Kidney (tissue), 14 donors: Measurements from ENCODE around the gene TGFBR3. TPM values are rescaled to one million over a fixed set of nuclear protein-coding genes. Genes with fewer than 3 reads are reported as not detected.

Experiments
- DNase-seq, 5 donors: peaks; one replicate each; pipeline ENCODE4 v3.0.0-alpha.2; 2013 to 2020
- FAIRE-seq: peaks from 2 replicates; lab custom pipeline; 2012; peaks lifted over from hg19 to GRCh38; lab: Jason Lieb, UNC
- H3K27ac ChIP-seq, 2 donors: one replicate each; pipeline ENCODE4 v1.7.0; 2013; ENCODE audit warnings: low read depth in 2 of 2, low read length in 2 of 2, inconsistent platforms in 1 of 2
- H3K27me3 ChIP-seq: one replicate; pipeline ENCODE4 v1.7.1; 2013; ENCODE audit warnings: low read length, inconsistent platforms; ENCODE audit not compliant: control insufficient read depth, insufficient read depth
- H3K36me3 ChIP-seq, 3 donors: one replicate each; pipeline versions ENCODE4 v1.7.0 to v1.7.1; 2013; ENCODE audit warnings: low read length in 3 of 3, control low read depth in 1 of 3, inconsistent platforms in 1 of 3; ENCODE audit not compliant: insufficient read depth in 3 of 3, control insufficient read depth in 2 of 3
- H3K4me1 ChIP-seq, 3 donors: one replicate each; pipeline versions ENCODE4 v1.7.0 to v1.7.1; 2013; ENCODE audit warnings: low read length in 3 of 3, inconsistent platforms in 1 of 3, low read depth in 1 of 3; ENCODE audit not compliant: control insufficient read depth in 2 of 3, insufficient read depth in 2 of 3
- H3K4me3 ChIP-seq, 3 donors: one replicate each; pipeline versions ENCODE4 v1.7.0 to v1.8.1; 2013; ENCODE audit warnings: low read length in 3 of 3, control low read depth in 1 of 3, inconsistent platforms in 1 of 3
- H3K9ac ChIP-seq, 3 donors: one replicate each; pipeline versions ENCODE4 v1.7.0 to v1.7.1; 2013; ENCODE audit warnings: low read length in 3 of 3, control low read depth in 1 of 3, inconsistent platforms in 1 of 3
- H3K9me3 ChIP-seq, 3 donors: one replicate each; pipeline versions ENCODE4 v1.7.0 to v1.7.1; 2013; ENCODE audit warnings: low read length in 3 of 3, control low read depth in 1 of 3, inconsistent platforms in 1 of 3; ENCODE audit not compliant: control insufficient read depth in 2 of 3, insufficient read depth in 1 of 3
- CTCF ChIP-seq: IDR thresholded peaks from 3 replicates; pipeline ENCODE4 v1.5.1; 2012; ENCODE audit warnings: mild to moderate bottlenecking, moderate library complexity, borderline replicate concordance; ENCODE audit not compliant: insufficient read depth; ENCODE audit errors: extremely low read depth
- intact Hi-C: fragments of 100-400 bp; cut with DNase I; formaldehyde crosslinking; loops from one replicate; pipeline ENCODE4 v1.11.1; 2022
- polyA plus RNA-seq: library from polyadenylated mRNA; stranded (reverse); fragments of 350-450 nt; fragmentation: Illumina TruSeq; extraction: RNeasy Lipid Tissue Mini Kit (QIAGEN cat#74804); gene quantifications from one replicate; pipeline ENCODE4 v1.2.3, GENCODE V29; 2014; ENCODE audit warnings: low read depth, low replicate concordance; ENCODE audit not compliant: insufficient read depth
- total RNA-seq: library from RNA; stranded (reverse); fragmentation: NEBNext Ultra II Directional; extraction: Animal tissue kit (Norgen Biotek cat#: 25700); gene quantifications from one replicate; pipeline ENCODE4 v1.2.1, GENCODE V29; 2021
- donor health status: control.
- donor health status: control.
- donor health status: control.
- donor health status: control.
- donor health status: control.
- donor health status: DM: yes; HTN: yes; CAD: no.
- donor health status: Normal renal cell carcinoma (clear cell type).

Gene TGFBR3
- total and polyA plus RNA-seq, 2 donors from 2014 or later = 15.8 to 57.9 TPM

GRCh38 chr1:91761295-91761721, 124.6 kb downstream of the TGFBR3 start:
- H3K27ac ChIP-seq = no peak overlapping the region
- FAIRE-seq = no peak
- intact Hi-C loops = no loop called here

GRCh38 chr1:91760512-91760911, 125.4 kb downstream of the TGFBR3 start:
- intact Hi-C loops = no loop called here
- DNase-seq (no peak), FAIRE-seq (no peak)
- Histone ChIP-seq H3K27me3 (no peaks in the 10 kb centered on the region), H3K4me1 (no peaks in the 10 kb centered on the region), H3K9ac (no peak overlapping the region), H3K36me3 (peaks cover 0 to 7% (median 3%) of the 10 kb centered on the region in 3 donors), H3K27ac (no peak overlapping the region), H3K9me3 (no peaks in the 10 kb centered on the region), H3K4me3 (no peak overlapping the region)
- TF ChIP-seq CTCF = no peak

More at GRCh38 chr1:91761295-91761721, 124.6 kb downstream of the TGFBR3 start:
- Histone ChIP-seq H3K9me3 (no peaks in the 10 kb centered on the region), H3K27me3 (no peaks in the 10 kb centered on the region), H3K9ac (no peak overlapping the region), H3K36me3 (peaks cover 0 to 7% (median 0%) of the 10 kb centered on the region in 3 donors), H3K4me3 (no peak overlapping the region), H3K4me1 (no peaks in the 10 kb centered on the region)
- TF ChIP-seq CTCF = no peak
- DNase-seq = no peak

GRCh38 chr1:91759076-91759475, 126.9 kb downstream of the TGFBR3 start:
- Histone ChIP-seq H3K36me3 (peaks cover 0 to 11% (median 3%) of the 10 kb centered on the region in 3 donors), H3K27ac (no peak overlapping the region), H3K27me3 (no peaks in the 10 kb centered on the region), H3K9me3 (no peaks in the 10 kb centered on the region), H3K4me1 (no peaks in the 10 kb centered on the region), H3K9ac (no peak overlapping the region), H3K4me3 (no peak overlapping the region)
- TF ChIP-seq CTCF = no peak
- intact Hi-C loops = no loop called here
- FAIRE-seq = no peak
- no peak for DNase-seq

- DNase-seq (no peak), FAIRE-seq (no peak)
- Histone ChIP-seq H3K9ac (no peak overlapping the region), H3K4me3 (no peak overlapping the region), H3K36me3 (peaks cover 0 to 11% (median 3%) of the 10 kb centered on the region in 3 donors), H3K27me3 (no peaks in the 10 kb centered on the region), H3K9me3 (no peaks in the 10 kb centered on the region), H3K4me1 (no peaks in the 10 kb centered on the region), H3K27ac (no peak overlapping the region)
- intact Hi-C loops = no loop called here
- TF ChIP-seq CTCF = no peak
These were observed 128.0 kb downstream of the TGFBR3 start for GRCh38 chr1:91757763-91758460.
